CD4-positive, alpha-beta T cell treated with Interleukin-21 for 1 hour (primary cell): ENCODE data around the gene OR11H7.
"Not testable (repeated sequence)": the region's sequence is repeated elsewhere in the genome, so short reads cannot be mapped to it uniquely, and the experiment has no call there.

Source experiments
- DNase-seq: peaks from one replicate; pipeline ENCODE4 v3.0.0-alpha.2; 2020

Gene OR11H7

DNA sequence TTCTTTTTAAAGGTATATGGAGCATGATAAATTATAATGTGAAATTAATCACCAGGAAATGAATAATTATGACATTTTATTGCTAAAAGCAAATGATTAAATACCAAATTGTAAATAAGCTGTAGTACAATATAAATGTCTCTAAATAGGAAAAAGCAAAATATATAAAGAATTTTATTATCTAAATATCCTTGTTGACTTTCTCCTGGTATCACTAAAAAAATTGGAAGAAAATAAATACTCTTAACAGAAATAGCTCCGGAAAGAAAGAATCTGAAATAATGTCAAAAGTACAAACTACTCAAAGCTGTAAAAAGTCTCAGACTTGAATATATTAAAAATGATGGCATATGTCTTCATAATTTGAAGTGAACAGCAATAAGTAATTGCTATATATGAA lies at the start of gene OR11H7:
OR11H7 (plus strand) TSS at position 301 of the 400 bp plus-strand sequence.
- DNase-seq, result no peak

- DNase-seq, result no peak
These were observed 49.6 kb upstream of the OR11H7 start for GRCh38 chr14:20179218-20179617.

DNA sequence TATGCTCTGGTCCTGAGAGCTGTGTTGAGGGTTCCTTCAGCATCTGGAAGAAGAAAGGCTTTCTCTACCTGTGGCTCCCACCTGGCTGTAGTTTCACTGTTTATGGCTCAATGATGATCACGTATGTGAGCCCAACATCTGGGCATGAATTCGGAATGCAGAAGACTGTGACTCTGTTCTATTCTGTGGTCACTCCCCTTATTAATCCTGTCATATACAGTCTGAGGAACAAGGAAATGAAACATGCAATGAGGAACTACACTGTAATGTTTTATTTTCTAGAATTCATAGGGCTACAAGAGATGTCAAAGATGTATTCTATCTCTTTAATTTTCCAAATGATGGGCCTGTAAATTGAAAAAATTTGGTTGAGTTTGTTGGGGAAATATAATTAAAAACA lies 48.9 kb upstream of the OR11H7 start:
- DNase-seq, result no peak

DNA sequence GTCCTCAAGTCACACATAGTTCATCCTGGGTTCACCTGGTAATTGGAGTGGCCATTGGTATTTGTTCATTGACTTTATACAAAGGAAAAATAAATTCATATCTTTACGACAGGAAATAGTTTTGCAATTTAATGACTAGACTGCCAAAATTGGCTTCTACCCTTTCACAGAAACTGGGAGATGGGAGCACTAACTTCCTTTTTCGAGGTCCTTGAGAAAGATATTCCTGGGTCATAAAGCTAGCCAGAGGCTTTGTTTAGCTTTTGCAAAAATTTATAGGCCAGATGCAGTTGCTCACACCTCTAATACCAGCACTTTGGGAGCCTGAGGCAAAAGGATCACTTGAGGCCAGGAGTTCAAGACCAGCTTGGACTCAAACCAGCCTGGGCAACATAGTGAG lies 48.3 kb upstream of the OR11H7 start:
- DNase-seq, result no peak

DNA sequence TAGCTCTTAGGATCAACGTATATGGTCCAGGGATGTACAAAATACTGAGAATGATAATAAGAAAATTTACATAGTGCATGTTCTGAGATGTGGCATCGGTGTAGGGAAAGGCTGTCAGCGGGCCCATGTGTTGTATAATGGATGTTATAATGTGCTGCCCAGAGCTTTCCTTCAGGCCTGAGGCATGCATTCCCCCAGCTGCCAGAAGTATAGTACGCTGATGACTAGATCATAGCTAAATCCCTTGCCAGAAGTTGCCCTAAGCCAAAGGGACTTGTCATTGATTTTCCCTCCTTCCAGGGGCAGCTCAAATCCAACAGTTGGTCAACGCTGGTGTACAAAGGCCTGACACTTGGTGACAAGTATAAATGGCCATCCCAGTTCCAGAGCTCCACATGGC lies 44.6 kb upstream of the OR11H7 start:
- no peak for DNase-seq

GRCh38 chr14:20190596-20190995 lies 38.2 kb upstream of the OR11H7 start, which contains the start of gene OR11G2:
TSS of gene OR11G2 (plus strand) at chr14:20190896. CDS start at chr14:20197438, 6,542 bp downstream.
- no peak for DNase-seq

- DNase-seq, result no peak
These were observed 37.4 kb upstream of the OR11H7 start for GRCh38 chr14:20191396-20191795.

DNA sequence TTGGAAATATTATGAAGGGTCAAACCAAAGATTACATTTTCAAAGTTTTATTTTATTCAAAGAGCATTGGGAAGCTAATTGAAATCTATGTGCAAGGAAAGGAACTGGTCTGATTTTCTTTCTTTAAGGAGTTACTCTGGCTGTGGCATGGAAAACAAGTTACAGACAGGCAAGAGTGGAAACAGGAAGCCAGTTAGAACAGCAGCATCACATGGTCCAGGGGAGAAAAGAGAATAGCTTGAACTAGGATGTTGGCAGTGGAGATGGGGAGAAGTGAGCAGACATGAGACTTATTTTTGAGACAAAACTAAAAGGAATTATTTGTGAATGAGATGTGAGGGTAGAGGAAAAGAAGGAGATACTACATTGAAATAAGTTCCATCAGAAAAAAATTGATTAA lies 34.7 kb upstream of the OR11H7 start:
- DNase-seq, result no peak

GRCh38 chr14:20195170-20195569 lies 33.6 kb upstream of the OR11H7 start:
- not testable (repeated sequence) for DNase-seq

DNA sequence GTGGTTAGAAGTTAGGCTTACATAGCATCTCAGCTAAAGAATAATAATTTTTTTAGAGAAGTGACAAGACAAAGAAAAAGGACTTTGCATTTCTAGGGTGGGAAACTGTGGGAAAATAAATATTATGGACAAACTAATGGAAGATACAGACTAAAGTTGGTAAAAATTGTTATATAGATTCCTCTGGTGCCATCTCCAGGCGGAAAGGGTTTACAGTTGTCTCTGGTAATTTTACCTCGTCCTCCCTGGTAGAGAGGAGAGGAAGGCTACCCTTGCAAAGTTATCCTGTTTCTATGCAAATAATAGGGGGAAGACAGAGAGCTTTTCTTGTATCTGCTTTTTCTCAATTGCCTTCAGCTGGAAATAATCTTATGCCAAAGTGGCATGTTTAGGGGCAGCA lies 32.9 kb upstream of the OR11H7 start:
- no peak for DNase-seq

GRCh38 chr14:20197459-20197858 lies 31.3 kb upstream of the OR11H7 start:
- no peak for DNase-seq

DNA sequence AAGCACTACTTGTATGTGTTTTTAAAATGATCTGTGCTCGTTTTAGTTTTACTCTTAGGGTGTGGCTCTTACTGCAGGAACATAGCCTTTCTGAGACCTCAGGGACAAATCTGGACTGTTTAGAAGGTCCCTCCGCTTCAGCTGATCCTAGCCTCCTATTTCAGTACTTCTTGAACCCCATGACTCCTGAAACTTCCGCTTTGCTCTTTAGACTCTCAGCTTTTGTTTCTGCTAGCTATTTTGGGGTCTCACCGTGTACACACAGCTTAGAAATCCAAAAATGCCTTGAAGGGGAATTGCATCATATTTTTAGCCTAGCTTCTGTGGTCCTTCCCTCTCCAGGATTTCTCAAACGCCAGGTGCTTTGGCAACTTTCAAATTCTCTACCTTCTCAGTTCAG lies 29.8 kb upstream of the OR11H7 start:
- no peak for DNase-seq

GRCh38 chr14:20204721-20205120 lies 24.1 kb upstream of the OR11H7 start:
- no peak for DNase-seq

DNA sequence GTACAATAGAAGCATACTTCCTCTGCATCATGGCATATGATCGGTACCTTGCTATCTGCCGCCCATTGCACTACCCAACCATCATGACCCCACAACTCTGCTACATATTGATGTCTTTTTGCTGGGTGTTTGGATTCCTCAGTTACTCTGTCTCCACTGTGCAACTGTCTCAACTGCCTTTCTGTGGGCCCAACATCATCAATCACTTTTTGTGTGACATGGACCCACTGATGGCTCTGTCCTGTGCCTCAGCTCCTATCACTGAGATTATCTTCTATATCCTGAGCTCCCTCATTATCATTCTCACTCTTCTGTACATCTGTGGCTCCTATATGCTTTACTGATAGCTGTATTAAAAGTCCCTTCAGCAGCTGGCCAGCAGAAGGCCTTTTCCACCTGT lies 19.2 kb upstream of the OR11H7 start:
- no peak for DNase-seq

DNA sequence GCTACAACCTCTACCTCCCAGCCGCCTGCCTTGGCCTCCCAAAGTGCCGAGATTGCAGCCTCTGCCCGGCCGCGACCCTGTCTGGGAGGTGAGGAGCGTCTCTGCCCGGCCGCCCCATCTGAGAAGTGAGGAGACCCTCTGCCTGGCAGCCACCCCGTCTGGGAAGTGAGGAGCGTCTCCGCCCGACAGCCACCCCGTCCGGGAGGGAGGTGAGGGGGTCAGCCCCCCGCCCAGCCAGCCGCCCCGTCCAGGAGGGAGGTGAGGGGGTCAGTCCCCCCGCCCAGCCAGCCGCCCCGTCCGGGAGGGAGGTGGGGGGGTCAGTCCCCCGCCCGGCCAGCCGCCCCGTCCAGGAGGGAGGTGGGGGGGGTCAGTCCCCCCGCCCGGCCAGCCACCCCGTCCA lies 16.4 kb upstream of the OR11H7 start:
- not testable (repeated sequence) for DNase-seq

DNA sequence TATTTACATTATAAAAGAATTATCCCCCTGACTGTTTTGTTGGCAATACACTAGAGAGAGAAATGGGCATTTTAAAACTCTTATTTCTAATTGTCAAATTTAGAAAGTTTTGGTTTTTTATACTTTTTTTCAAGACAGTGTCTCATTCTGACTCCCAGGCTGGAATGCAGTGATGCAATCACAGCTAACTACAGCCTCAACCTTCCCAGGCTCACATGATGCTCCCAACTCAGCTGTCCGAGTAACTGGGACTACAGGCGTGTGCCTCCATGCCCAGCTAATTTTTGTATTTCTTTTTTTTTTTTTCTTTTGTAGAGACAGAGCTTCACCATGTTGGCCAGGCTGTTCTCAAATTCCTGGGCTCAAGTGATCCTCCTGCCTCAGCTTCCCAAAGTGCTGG lies 13.6 kb upstream of the OR11H7 start:
- no peak for DNase-seq

- DNase-seq, result no peak
These were observed 9.7 kb upstream of the OR11H7 start for GRCh38 chr14:20219033-20219432.

DNA sequence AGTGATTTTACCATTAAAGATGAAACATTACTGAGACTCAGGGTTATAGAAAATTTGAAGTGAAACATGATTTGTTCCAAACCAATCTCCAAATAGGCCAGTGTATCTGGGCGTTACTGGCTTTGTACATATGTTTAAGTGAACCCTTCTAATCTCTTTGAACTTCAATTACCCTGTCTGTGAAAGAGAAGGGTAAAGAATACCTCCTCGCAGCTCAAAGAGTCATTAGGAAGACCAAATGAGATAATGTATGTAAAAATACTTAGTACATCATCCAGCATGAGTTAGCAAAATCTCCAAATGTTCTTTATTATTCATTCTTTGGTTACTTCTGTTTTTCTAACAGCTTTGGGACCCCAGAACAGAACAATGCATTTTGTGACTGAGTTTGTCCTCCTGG lies 5.4 kb upstream of the OR11H7 start, which contains the start of gene OR11H6:
OR11H6 (plus strand) TSS at position 301 of the 400 bp plus-strand sequence; CDS start at position 301, 0 bp downstream.
- DNase-seq, result no peak

DNA sequence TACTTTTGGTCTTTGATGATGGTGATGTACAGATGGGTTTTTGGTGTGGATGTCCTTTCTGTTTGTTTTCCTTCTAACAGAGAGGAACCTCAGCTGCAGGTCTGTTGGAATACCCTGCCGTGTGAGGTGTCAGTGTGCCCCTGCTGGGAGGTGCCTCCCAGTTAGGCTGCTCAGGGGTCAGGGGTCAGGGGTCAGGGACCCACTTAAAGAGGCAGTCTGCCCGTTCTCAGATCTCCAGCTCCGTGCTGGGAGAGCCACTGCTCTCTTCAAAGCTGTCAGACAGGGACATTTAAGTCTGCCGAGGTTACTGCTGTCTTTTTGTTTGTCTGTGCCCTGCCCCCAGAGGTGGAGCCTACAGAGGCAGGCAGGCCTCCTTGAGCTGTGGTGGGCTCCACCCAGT lies 6.6 kb downstream of the OR11H7 start:
- not testable (repeated sequence) for DNase-seq

- peak; percentile 11 for DNase-seq
These were observed 19.0 kb downstream of the OR11H7 start for GRCh38 chr14:20247646-20248246.

DNA sequence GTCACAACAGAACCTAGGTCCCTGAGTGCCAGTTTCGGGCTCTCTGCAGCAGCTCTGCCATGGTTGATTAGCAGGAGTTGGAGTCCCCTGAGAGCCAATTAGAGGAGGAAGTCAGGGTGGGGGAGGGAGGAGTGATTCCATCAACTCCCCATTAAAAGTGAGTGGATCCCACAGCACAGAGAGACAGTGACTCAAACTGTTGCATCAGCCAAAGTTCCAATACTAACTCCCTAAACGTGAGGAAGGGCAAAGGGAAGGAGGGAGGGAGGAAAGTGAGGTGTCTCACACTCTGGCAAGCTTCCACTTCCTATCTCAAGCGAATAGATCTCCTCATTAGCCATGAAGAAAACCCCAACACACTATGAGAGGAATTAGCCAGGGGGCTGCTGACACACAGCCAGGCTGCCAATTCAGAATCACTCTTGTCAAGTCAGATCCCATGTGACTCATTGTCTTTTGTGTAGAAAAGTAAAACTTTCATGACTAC lies 33.9 kb downstream of the OR11H7 start:
- DNase-seq, result no peak

DNA sequence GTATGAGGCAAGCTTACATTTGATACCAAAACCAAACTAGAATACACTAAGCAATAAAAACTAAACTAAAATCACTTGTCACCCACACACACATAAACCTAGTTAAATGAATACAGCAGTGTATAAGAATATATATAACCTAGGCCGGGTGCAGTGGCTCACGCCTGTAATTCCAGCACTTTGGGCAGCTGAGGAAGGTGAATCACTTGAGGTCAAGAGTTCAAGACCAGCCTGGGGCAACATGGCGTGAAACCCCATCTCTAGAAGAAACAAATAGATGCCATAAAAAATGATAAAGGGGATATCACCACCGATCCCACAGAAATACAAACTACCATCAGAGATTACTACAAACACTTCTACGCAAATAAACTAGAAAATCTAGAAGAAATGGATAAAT lies 35.6 kb downstream of the OR11H7 start:
- DNase-seq, result not testable (repeated sequence)

GRCh38 chr14:20274062-20274461 lies 45.3 kb downstream of the OR11H7 start:
- DNase-seq, result no peak

DNA sequence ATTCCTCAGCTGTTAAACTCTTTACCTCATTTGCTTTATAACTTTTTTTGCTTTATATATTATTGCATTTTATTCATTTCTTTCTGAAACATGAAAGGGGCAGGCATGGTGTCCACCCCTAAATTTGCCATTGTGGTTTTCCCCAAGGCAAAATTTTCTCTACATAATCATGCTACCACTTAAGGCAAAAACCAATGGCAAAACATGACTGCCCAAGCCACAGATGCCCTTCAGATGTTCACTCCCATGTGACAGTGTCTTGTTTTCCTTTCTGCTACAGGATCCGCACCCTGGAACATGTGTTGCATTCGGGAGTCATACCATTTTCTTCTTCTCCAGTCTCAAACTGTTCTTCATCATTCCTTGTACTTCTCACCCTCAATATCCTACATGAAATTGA lies 48.6 kb downstream of the OR11H7 start:
- no peak for DNase-seq

DNA sequence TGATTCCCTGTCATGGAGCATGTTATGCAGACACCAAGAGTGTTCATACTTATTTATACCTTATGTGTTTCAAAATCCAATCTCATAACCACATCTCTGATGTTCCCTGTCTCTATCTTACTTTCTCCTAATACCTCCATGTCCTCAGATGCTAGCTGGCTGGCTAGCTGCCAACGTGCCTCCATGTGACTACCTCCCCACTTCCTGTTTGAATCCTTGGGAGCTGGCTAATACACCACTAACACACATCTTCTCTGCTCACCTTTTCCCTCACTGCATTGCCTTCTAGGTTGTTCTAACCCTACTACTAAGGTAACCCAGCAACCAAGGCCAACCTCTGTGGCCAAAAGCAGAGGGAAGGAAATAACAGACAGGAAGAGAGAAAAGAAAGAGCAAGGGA lies 49.6 kb downstream of the OR11H7 start:
- peak; percentile 40 for DNase-seq
